HEK293T (cell line): ENCODE data around the gene TMEM9B.
"Not testable (repeated sequence)": the region's sequence is repeated elsewhere in the genome, so short reads cannot be mapped to it uniquely, and the experiment has no call there.

Source experiments
- CTCF ChIA-PET: fragments of 350-600 bp; formaldehyde crosslinking; extraction: SDS; loops from one replicate; lab custom pipeline; 2021; ENCODE audit warnings: antibody characterized with exemption, inconsistent platforms; lab: Yijun Ruan, JAX
- POLR2A ChIA-PET: fragments of 350-600 bp; formaldehyde crosslinking; extraction: SDS; loops from one replicate; lab custom pipeline; 2020; ENCODE audit warnings: antibody characterized with exemption, inconsistent platforms; lab: Yijun Ruan, JAX
- DNase-seq: peaks from one replicate; pipeline ENCODE4 v3.0.0; 2012; ENCODE audit warnings: mixed read lengths; ENCODE audit errors: extremely low spot score
- ARNT ChIP-seq: fragments of 450-650 bp; IDR thresholded peaks from 2 replicates; pipeline ENCODE4 v1.6.1; 2017; ENCODE audit warnings: mild to moderate bottlenecking
- BHLHE40 ChIP-seq: fragments of 450-650 bp; IDR thresholded peaks from 2 replicates; pipeline ENCODE4 v1.6.1; 2016; ENCODE audit warnings: mild to moderate bottlenecking, moderate library complexity, borderline replicate concordance
- CTBP1 ChIP-seq: fragments of 450-650 bp; IDR thresholded peaks from 2 replicates; pipeline ENCODE4 v1.6.1; 2016; ENCODE audit warnings: borderline replicate concordance
- ELF4 ChIP-seq: fragments of 450-650 bp; IDR thresholded peaks from 2 replicates; pipeline ENCODE4 v1.6.1; 2017; ENCODE audit warnings: antibody characterized with exemption
- FOXA1 ChIP-seq: fragments of 450-650 bp; IDR thresholded peaks from 2 replicates; pipeline ENCODE4 v1.6.1; 2016; ENCODE audit warnings: mild to moderate bottlenecking
- FOXK2 ChIP-seq: fragments of 450-650 bp; IDR thresholded peaks from 2 replicates; pipeline ENCODE4 v1.6.1; 2016; ENCODE audit warnings: mild to moderate bottlenecking
- FOXM1 ChIP-seq: fragments of 450-650 bp; IDR thresholded peaks from 2 replicates; pipeline ENCODE4 v1.6.1; 2017; ENCODE audit warnings: mild to moderate bottlenecking, borderline replicate concordance
- HDGF ChIP-seq: fragments of 450-650 bp; IDR thresholded peaks from 2 replicates; pipeline ENCODE4 v1.6.1; 2017; ENCODE audit warnings: antibody characterized with exemption, borderline replicate concordance
- LEF1 ChIP-seq: fragments of 450-650 bp; IDR thresholded peaks from 2 replicates; pipeline ENCODE4 v1.6.1; 2017; ENCODE audit warnings: mild to moderate bottlenecking, borderline replicate concordance
- NFRKB ChIP-seq: fragments of 450-650 bp; IDR thresholded peaks from 2 replicates; pipeline ENCODE4 v1.6.1; 2016; ENCODE audit warnings: mild to moderate bottlenecking, moderate library complexity
- PKNOX1 ChIP-seq: fragments of 450-650 bp; IDR thresholded peaks from 2 replicates; pipeline ENCODE4 v1.6.1; 2016
- SP1 ChIP-seq: fragments of 450-650 bp; IDR thresholded peaks from 2 replicates; pipeline ENCODE4 v1.6.1; 2017
- SUZ12 ChIP-seq: fragments of 450-650 bp; IDR thresholded peaks from 2 replicates; pipeline ENCODE4 v1.6.1; 2016; ENCODE audit warnings: mild to moderate bottlenecking
- TARDBP ChIP-seq: fragments of 450-650 bp; IDR thresholded peaks from 2 replicates; pipeline ENCODE4 v1.6.1; 2016
- ZNF384 ChIP-seq: fragments of 450-650 bp; IDR thresholded peaks from 2 replicates; pipeline ENCODE4 v1.6.1; 2016

TMEM9B gene

GRCh38 chr11:8964324-8965320 lies at the start of gene TMEM9B:
Gene TMEM9B, minus strand, starts transcription at chr11:8964442. Its CDS starts 129 bp downstream, at chr11:8964313.
- CTCF ChIA-PET: interaction anchor here (0.5 to 0.6 kb wide), 2 partner anchors 19 to 173 kb away, joined by 3 read pairs; no protein-coding TSS in a partner anchor
- DNase-seq: peak; percentile 81
- TF ChIP-seq ELF4 (peak; percentile 47; the same call in 1 of the 2 replicates), SP1 (no peak), CTBP1 (peak; percentile 27; the same call in 1 of the 2 replicates)
- POLR2A ChIA-PET: interaction anchor here (0.6 to 1.9 kb wide), 26 partner anchors 8 to 283 kb away, joined by 3 to 13 read pairs (median 4); partner anchors contain the start of genes AKIP1 and NRIP3

DNA sequence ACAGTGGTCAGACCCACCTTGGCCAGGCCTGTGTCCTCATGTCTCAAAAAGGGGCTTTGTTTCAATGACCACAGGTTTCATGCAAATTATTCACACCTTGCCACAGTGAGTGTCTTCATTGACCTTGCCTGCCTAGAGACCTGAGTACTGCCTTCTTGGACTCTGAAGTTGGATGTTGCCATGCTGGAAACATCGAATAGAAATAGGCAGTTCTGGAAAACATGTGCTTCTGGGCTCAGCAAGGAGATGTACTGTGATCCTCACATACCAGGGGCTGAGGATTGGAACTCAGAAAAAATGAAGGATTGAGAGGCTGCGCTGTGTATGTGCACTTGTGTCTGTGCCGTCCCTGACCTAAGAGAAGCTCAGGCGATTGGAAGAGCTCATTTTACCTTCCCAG lies 49.1 kb upstream of the TMEM9B start:
- TF ChIP-seq BHLHE40 (no peak), TARDBP (no peak), FOXA1 (no peak), CTBP1 (no peak), ELF4 (no peak), NFRKB (no peak), FOXK2 (no peak), SP1 (no peak), LEF1 (no peak), PKNOX1 (no peak), FOXM1 (no peak)
- no peak for DNase-seq
- ChIA-PET CTCF (interaction anchor here (2.2 kb wide), 1 partner anchor 124 kb away, joined by 7 read pairs; no protein-coding TSS in a partner anchor), POLR2A (no interaction called here)

DNA sequence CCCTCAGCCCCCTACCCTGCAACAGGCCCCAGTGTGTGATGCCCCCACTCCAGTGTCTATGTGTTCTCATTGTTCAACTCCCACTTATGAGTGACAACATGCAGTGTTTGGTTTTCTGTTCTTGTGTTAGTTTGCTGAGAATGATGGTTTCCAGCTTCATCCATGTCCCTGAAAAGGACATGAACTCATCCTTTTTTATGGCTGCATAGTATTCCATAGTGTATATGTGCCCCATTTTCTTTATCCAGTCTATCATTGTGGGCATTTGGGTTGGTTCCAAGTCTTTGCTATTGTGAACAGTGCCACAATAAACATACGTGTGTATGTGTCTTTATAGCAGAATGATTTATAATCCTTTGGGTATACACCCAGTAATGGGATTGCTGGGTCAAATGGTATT lies 45.3 kb upstream of the TMEM9B start:
- DNase-seq, CTCF ChIA-PET, POLR2A ChIA-PET: not testable (repeated sequence)

- no peak for TF ChIP-seq FOXA1
- TF ChIP-seq FOXM1: no peak
- no peak for TF ChIP-seq FOXK2
- no peak for TF ChIP-seq NFRKB
- no peak for TF ChIP-seq SUZ12
- ChIA-PET POLR2A (no interaction called here), CTCF (no interaction called here)
- DNase-seq: no peak
Measured at GRCh38 chr11:9008661-9009060, 44.4 kb upstream of the TMEM9B start.

DNA sequence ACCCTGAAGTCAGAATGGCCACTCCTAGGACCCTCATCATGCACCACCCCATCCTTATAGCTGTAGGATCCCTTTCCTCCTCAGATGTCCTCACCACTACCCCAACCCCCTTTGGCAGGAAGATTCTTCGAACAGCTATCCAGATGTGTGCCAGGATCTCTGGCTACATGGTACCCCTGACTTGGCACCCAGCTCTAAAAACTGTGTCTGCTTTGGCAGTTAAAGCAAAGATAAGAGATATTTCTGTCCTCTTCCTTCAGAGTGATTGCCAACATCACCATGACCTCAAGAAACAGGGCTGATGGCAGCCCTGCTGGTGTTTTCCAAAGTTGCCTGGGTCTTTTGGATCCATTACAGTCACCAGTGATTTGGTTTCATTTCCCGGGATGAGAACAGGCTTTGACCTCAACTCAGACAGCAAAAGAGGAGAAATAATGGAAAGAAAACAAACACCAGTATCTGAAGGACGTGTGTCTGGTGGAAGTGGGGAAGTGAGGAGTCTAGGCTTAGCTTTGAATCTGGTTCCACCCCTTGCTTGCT lies 43.8 kb upstream of the TMEM9B start:
- POLR2A ChIA-PET: no interaction called here
- CTCF ChIA-PET: no interaction called here
- TF ChIP-seq SUZ12 (no peak), TARDBP (no peak), ARNT (no peak), ZNF384 (no peak), FOXK2 (no peak), NFRKB (no peak), PKNOX1 (no peak), HDGF (no peak), CTBP1 (no peak)
- no peak for DNase-seq

DNA sequence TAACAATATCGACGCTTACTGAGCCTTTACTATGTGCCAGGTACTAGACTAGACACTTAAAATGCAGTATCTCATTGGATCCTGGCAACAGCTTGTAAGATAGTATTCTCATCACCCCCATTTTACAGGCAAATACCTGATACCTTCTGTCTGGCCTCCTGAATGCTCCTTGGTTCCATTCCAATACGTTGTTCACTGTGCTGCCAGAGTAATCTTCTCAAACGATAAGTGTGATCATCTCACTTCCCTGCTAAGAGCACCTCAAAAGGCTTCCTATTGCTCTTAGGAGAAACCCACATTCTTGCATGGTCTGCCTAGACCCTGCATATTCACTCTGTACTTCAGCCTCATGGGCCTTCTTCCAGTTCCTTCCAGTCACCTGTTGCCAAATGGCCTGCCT lies 40.8 kb upstream of the TMEM9B start:
- POLR2A ChIA-PET: no interaction called here
- no peak for DNase-seq
- TF ChIP-seq TARDBP: no peak
- TF ChIP-seq PKNOX1: no peak
- no peak for TF ChIP-seq ARNT
- no peak for TF ChIP-seq FOXK2
- TF ChIP-seq ELF4: no peak
- TF ChIP-seq CTBP1: no peak
- TF ChIP-seq HDGF: no peak
- no peak for TF ChIP-seq FOXM1
- no peak for TF ChIP-seq SP1
- TF ChIP-seq NFRKB: no peak
- no peak for TF ChIP-seq FOXA1
- TF ChIP-seq BHLHE40: no peak
- CTCF ChIA-PET: no interaction called here
